ENCODE data around the gene STRN4. TPM values are rescaled to one million over a fixed set of nuclear protein-coding genes. Genes with fewer than 3 reads are reported as not detected.

The STRN4 gene
- total RNA-seq, 2 experiments from 2014 or later = 52.5 to 63.5 TPM

DNA sequence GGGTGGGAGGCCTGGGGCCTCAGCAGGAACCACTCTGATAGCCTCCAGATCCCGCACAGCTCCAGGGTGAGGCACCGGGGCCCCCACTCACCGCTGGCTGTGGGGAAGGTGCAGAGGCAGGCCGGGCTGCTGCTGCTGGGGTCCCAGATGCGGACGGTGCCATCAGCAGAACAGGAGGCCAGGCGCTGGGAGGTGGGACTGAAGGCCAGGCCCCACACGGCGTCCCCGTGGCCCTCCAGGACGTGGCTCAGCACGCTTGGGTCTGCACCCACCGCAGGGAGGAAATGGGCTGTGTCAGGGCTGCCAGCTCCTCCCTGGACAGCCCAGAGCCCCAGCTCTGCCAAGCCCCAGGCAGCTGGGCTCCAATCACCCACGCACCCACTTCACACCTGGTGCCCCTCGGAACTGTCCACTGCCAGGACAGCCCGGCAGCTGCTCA is 23.2 kb downstream of the STRN4 start:
- Mint-ChIP-seq H3K27ac (no peak overlapping the region), H3K9me3 (no peaks in the 10 kb centered on the region), H3K27me3 (no peaks in the 10 kb centered on the region), H3K4me3 (no peak overlapping the region), H3K36me3 (ENCODE audit: low read depth) (peaks cover 48% of the 10 kb centered on the region), H3K4me1 (ENCODE audit: low read depth) (peaks cover 25% of the 10 kb centered on the region)
- intact Hi-C loops (cut with micrococcal nuclease) = loop anchor here (10.0 kb wide), 1 partner anchor 108 kb away; no protein-coding TSS in a partner anchor
- no peak for DNase-seq
- TF ChIP-seq, protein P1, sequence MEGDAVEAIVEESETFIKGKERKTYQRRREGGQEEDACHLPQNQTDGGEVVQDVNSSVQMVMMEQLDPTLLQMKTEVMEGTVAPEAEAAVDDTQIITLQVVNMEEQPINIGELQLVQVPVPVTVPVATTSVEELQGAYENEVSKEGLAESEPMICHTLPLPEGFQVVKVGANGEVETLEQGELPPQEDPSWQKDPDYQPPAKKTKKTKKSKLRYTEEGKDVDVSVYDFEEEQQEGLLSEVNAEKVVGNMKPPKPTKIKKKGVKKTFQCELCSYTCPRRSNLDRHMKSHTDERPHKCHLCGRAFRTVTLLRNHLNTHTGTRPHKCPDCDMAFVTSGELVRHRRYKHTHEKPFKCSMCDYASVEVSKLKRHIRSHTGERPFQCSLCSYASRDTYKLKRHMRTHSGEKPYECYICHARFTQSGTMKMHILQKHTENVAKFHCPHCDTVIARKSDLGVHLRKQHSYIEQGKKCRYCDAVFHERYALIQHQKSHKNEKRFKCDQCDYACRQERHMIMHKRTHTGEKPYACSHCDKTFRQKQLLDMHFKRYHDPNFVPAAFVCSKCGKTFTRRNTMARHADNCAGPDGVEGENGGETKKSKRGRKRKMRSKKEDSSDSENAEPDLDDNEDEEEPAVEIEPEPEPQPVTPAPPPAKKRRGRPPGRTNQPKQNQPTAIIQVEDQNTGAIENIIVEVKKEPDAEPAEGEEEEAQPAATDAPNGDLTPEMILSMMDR (IDR thresholded peaks at IDR 0.05) = no peak
- ATAC-seq = no peak
- CTCF ChIA-PET = interaction anchor here (0.6 to 2.1 kb wide), 5 partner anchors 8 to 35 kb away, joined by 3 to 10 read pairs (median 3); no protein-coding TSS in a partner anchor
- POLR2A ChIA-PET = interaction anchor here (0.7 to 2.6 kb wide), 4 partner anchors 9 to 112 kb away, joined by 3 to 7 read pairs (median 4); no protein-coding TSS in a partner anchor

DNA sequence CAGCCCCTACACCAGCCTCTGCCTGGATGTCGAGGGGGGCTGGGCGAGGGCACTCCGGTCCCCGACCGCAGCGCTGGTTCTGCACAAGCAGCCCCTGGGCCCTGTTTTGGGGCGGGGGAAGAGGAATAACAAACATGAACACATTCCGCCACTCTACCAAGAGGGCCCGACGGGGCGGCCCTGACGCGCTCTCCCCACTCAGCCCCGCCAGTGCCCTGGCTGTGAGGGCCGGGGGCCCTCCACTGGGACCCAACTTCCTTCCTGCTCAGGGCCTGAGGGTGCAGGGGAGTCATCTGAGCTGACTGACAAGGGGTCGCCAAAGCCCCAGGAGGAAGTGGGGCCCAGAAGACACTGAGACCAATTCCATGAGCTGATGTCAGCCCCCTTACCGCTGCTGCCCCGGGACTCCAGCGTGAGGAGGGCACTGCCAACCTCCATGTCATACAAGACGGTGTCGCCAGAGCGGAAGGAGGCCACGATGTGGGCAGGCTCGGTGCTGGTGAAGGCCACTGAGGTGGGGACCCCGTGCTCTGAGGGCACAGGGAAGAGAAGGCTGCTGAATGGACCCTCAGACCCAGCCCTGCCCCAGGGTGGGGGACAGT is 23.7 kb downstream of the STRN4 start:
- Mint-ChIP-seq H3K4me1 (ENCODE audit: low read depth) (peaks cover 31% of the 10 kb centered on the region), H3K27ac (no peak overlapping the region), H3K27me3 (no peaks in the 10 kb centered on the region), H3K9me3 (no peaks in the 10 kb centered on the region), H3K4me3 (no peak overlapping the region), H3K36me3 (ENCODE audit: low read depth) (peaks cover 48% of the 10 kb centered on the region)
- DNase-seq (no peak), ATAC-seq (no peak)
- intact Hi-C loops (cut with micrococcal nuclease) = loop anchor here (10.0 kb wide), 1 partner anchor 108 kb away; no protein-coding TSS in a partner anchor
- ChIA-PET CTCF (interaction anchor here (1.1 to 2.1 kb wide), 3 partner anchors 18 to 42 kb away, joined by 3 to 10 read pairs (median 4); no protein-coding TSS in a partner anchor), POLR2A (interaction anchor here (1.4 to 2.6 kb wide), 4 partner anchors 8 to 112 kb away, joined by 3 to 7 read pairs (median 4); no protein-coding TSS in a partner anchor)
- TF ChIP-seq, protein P1 (IDR thresholded peaks at IDR 0.05) = no peak

DNA sequence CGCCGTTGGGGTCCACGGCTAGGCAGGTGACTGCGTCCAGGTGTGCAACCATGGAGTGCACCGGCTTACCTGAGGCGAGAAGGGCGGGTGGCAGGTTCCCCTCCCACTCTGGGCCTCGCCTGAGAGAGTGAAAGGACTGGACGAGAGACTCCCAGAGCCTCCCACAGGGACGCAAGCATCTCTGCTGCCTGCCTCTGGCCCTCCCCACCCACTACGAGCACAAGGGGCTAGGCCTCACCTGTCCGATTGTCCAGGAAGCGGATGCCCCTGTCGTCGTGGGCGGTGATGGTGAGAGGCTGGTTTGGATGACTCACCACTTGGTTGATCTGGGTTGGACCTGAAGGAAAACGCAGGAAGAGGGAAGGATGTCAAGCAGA is 24.3 kb downstream of the STRN4 start:
- Mint-ChIP-seq H3K4me1 (ENCODE audit: low read depth) (peaks cover 31% of the 10 kb centered on the region), H3K27ac (peak overlapping the region; percentile 53), H3K4me3 (no peak overlapping the region), H3K36me3 (ENCODE audit: low read depth) (peaks cover 46% of the 10 kb centered on the region), H3K27me3 (no peaks in the 10 kb centered on the region), H3K9me3 (no peaks in the 10 kb centered on the region)
- DNase-seq (no peak), ATAC-seq (no peak)
- ChIA-PET CTCF (interaction anchor here (1.0 to 2.1 kb wide), 3 partner anchors 18 to 42 kb away, joined by 3 to 10 read pairs (median 5); no protein-coding TSS in a partner anchor), POLR2A (interaction anchor here (1.5 to 2.6 kb wide), 2 partner anchors 15 kb away, joined by 4 to 7 read pairs; no protein-coding TSS in a partner anchor)
- intact Hi-C loops (cut with micrococcal nuclease) = loop anchor here (10.0 kb wide), 1 partner anchor 107 kb away; no protein-coding TSS in a partner anchor
- TF ChIP-seq, protein P1 (IDR thresholded peaks at IDR 0.05) = no peak

DNA sequence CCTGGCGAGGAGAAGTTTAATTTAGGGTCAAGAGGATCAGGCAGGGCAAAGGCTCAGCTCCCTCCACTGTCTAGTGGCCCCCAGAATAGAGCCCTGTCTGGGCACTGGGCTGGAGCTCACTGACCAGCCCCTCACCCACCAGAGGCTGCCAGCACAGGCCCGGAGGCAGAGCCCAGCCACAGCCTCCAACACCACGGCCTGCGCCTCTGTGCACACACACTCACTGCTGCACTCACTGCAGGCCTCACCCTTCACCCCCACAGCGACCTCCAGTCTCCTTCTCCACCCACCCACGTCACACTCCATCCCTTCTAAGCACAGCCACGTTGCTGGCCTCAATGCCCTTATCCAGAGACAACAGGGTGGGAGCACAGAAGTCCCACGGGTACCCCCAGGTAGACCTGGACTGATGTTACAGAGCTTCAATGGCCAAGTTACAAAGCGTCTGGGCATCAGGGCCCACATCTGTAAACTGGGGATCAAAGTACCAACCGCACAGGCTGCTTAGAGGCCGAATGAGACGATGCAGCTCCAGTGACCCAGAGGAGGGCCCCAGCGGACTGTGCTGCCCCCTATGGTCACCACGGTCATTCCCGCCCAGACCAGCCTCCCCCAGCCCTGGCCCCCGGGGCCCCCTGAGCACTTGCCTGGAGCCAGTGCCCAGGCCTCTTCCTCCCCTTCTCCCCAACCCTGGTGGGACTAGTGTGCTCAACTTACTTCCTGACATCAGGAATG is 24.8 kb downstream of the STRN4 start:
- Mint-ChIP-seq H3K27ac (no peak overlapping the region), H3K27me3 (no peaks in the 10 kb centered on the region), H3K4me3 (no peak overlapping the region), H3K9me3 (no peaks in the 10 kb centered on the region), H3K4me1 (ENCODE audit: low read depth) (peaks cover 31% of the 10 kb centered on the region), H3K36me3 (ENCODE audit: low read depth) (peaks cover 45% of the 10 kb centered on the region)
- TF ChIP-seq, protein P1 (IDR thresholded peaks at IDR 0.05) = no peak
- intact Hi-C loops (cut with micrococcal nuclease) = loop anchor here (10.0 kb wide), 1 partner anchor 107 kb away; no protein-coding TSS in a partner anchor
- ATAC-seq (no peak), DNase-seq (no peak)
- ChIA-PET CTCF (interaction anchor here (1.0 to 1.3 kb wide), 2 partner anchors 17 to 41 kb away, joined by 3 to 5 read pairs; no protein-coding TSS in a partner anchor), POLR2A (interaction anchor here (1.0 to 1.5 kb wide), 2 partner anchors 15 to 115 kb away, joined by 3 to 4 read pairs; no protein-coding TSS in a partner anchor)
